Fibroblast of skin of abdomen (primary cell): Measurements from ENCODE around the gene OTX1. TPM values are rescaled to one million over a fixed set of nuclear protein-coding genes. Genes with fewer than 3 reads are reported as not detected.
"Not testable (repeated sequence)": the region's sequence is repeated elsewhere in the genome, so short reads cannot be mapped to it uniquely, and the experiment has no call there.

ENCODE experiments used
- DNase-seq: peaks from one replicate; pipeline ENCODE4 v3.0.0-alpha.2; 2013
- polyA plus RNA-seq, 2 experiments: library from polyadenylated mRNA; unstranded; fragments of 120-200 nt; gene quantifications; one replicate each; pipeline ENCODE4 v1.2.1, GENCODE V29; 2013; ENCODE audit not compliant: insufficient read length in 2 of 2

OTX1 gene
- polyA plus RNA-seq (2013, experiment 1 of 2; ENCODE audit: insufficient read length), result not detected
- 0.10 TPM for polyA plus RNA-seq (2013, experiment 2 of 2; ENCODE audit: insufficient read length)

DNA sequence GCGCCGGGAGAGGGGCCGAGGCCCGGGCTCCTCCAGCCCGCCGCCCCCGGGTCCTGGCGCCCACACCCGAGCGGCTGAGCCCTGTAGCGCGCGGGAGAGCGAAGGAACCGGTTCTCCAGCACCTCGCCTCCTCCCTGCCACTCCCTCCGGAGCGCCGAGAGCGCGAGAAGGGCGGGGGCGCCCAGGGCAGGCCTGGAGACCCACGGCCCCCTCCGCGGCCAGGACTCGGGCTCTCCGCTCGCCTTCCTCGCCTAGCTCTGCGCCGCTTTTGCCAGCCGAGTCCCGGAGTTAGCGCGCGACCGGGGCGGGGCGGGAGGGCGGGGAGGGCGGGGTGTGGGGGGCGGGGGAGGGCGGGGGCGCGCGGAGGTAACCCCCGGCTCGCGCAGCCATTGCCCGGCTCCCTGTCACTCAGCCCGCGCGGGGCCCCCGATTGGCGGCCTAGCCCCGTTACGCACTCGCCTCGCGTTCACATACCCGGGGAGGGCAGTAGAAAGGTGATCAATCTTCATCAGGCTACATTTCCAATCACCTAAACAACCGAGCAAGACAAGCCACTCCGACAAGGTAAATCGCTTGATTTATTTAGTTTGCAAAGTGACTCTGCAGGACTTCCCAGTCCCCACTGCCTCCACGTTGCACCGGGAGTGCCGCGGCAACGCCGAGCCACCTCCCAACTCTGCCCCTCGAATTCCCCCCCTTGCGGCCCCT lies at the start of gene OTX1:
Gene OTX1 (plus strand): TSS at position 497 of the 708 bp plus-strand sequence. CDS start 2,161 bp downstream, outside the sequence.
- DNase-seq, result no peak

DNA sequence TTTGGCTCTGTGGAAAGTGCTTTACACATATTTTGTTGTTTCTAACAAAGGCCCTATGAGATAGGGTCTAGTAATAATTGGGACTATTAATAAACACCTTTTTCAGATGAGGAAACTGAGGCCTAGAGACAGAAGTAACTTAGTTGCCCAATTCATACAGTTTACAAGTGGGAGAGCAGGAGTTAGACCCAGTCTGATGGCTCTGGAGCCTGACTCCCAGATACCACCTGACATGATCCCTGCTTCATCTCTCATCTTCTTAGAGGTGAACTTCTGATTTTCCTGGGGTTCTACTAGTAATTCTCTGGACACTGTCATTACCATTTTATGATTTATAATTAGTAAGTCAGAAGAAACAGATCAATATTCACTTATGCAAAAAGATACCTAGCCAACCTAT lies 49.1 kb upstream of the OTX1 start:
- no peak for DNase-seq

DNA sequence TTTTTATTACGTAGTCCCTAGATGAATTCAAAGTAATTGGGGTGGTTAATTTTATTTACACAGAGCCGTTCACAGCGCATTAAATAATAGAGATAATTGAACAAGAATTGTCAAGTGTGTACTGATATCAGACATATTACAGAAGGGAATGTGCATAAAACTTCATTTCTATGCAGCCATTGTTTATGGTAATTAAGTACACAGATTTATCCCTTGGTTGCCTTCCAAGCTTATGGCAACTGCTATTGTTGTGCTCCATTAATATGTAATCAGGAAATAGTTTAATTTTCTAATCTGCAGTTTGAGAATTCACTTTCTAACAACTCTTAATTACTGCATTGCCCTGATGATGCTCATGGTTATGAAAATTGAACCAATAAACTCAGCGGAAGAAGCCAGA lies 47.3 kb upstream of the OTX1 start:
- DNase-seq, result no peak

DNA sequence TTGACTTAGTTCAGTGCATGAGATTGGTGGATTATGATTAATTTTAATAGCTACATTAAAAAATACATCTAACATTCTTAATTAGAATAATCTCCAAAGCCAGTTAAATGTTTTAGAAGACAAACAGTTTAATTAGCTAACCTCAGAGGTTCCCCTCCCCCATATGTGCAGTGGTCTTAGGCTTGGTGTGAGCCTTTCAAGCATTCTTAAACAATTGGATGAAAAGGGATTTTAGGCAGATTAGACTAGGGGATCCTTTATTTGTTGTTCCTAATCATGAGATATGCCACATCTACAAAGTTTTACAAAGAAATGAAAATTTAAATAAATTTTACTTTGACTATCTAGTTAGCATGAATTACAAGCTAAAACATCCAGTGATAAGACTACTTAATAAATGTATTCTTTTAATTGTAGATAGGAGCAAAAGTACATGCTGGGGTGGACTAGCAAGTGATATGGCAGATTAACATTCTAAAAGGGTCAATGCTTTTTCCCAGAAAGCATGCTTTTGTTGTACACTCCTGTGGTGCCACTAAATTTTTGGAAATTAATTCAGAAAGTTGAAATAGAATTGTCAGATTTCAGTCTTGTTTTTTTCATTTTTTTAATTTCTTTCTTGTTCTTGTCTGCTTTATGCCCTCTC lies 42.7 kb upstream of the OTX1 start:
- DNase-seq, result no peak

DNA sequence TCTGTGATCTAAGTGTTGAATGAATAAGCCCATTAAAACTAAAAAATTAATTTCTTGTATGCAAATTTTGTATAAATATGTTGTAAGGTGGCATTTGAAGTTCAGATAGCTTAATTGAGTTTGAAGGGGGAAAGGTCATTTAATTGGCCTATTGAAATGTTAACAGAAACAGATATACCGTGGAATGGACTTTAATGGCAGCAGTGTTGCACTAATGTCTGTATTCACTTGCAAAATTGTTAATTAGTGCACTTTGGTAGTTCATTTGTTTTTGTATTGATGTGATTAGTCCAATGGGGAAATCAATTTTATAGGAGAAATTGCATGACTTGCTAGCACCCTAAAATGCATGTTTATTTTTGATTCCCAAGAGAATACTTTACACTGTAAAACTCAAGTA lies 41.8 kb upstream of the OTX1 start:
- DNase-seq, result no peak

DNA sequence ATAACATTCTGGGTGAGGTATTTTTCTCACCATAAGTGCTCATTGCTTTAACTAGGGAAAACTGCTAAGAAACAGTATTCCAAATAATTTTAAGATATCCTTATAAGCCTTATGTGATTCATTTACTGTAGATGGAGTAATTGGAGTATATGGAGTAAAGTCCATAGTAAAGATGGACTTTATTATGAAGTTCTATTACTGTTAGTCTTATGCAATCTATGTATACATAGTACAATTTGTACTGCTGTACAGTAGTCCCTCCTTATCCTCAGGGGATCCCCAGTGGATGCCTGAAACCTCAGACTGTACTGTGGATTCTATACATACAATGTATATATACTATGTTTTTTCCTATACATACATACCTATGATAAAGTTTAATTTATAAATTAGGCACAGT lies 41.1 kb upstream of the OTX1 start:
- DNase-seq, result no peak

DNA sequence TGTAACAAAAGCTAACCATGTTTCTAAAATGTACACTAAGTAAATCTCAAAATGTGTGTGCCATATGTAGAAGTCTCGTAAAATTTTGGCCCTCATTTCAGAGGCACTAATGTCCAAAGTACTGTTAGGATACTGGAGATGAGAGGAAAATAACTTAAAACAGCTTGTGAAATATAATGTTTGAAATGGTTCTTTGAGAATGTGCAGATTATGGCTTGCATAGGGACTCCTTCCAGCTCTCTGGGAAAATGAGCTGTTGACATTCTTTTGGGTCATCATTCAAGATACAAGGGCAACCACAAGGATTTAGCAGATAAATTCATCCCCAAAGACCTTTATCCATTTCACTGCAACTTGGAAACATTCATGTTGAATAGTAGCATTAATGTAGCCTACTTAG lies 38.1 kb upstream of the OTX1 start:
- DNase-seq, result peak; percentile 74

DNA sequence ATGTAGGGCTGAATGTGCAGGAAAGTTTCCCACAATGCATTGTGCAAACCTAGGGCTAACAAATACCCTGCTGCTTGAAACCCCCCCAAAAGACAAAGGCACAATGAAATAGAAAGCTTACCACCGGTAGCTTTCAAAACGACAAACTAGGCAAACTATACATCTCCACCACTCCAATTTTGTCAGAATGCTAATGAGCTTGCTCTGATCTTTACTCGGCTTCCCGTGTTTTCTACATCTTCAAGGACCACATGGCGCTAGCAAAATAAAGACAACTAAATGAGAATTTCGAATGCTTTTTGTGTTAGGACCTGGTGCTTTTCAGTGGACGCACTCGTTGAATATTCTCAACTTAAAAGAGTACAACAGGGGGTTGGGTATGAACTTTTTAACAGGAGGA lies 37.2 kb upstream of the OTX1 start:
- DNase-seq, result no peak

DNA sequence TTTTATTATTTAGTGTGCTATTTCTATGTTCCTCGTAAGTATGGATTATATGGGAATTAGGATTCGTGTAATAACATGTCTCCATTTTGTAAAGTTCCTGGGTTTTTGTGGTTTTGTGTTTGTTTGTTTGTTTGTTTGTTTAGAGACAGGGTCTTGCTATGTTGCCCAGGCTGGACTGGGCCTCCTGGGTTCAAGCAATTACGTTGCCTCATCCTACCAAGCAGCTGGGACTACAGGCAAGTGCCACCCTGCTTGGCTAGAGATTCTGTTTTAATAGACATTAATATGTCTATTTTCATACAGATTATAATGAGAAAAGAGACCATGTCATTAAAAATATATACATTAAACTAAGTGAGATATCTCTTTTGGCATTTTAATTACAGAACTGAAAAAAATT lies 35.2 kb upstream of the OTX1 start:
- no peak for DNase-seq

DNA sequence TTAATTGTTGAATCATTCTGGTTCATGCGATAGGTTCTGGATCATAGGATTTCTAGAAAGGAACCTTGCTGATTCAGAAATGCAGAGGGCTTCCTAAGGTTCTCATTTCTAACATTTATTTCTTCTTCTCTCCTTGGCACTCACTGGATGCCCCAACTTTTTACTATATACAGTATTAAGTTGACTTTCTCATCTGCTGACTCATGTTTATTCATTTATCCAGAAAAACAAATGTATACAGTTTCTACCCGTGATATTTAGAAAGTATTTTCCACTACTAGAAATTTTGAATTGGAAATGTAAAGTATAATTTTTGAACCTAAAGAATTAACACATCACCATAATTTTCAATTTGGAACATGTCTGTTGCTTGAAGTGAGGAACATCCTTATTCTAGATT lies 32.2 kb upstream of the OTX1 start:
- DNase-seq, result no peak

DNA sequence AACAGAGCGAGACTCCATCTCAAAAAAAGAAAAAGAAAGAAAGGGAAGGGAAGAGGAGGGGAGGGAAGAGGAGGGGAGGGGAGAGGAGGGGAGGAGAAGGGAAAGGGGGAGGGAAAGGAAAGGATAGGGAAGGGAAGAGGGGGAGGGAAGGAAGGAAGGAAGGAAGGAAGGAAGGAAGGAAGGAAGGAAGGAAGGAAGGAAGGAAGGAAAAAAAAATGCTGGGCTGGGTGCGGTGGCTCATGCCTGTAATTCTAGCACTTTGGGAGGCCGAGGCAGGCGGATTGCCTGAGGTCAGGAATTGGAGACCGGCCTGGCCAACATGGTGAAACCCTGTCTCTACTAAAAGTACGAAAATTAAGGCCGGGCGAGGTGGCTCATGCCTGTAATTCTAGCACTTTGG lies 30.9 kb upstream of the OTX1 start:
- not testable (repeated sequence) for DNase-seq

DNA sequence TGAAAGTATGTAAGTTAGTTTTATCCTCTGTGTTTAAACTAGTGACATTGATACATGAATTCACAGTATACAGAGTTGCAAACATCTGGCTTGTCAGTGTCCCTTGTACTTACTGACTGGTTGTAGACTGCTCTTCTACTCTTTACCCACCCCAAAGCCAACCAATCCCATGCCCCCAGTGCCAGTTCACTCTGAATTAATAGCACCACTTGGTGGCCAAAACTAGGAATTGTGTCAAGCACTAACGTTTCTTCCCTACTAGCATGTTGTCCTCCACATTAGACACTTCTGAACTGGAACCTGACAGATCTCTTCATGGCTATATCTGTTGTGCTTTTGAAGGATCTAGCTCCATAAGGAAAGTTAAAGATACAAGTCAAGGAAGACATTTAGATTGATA lies 27.2 kb upstream of the OTX1 start:
- DNase-seq, result peak; percentile 24

DNA sequence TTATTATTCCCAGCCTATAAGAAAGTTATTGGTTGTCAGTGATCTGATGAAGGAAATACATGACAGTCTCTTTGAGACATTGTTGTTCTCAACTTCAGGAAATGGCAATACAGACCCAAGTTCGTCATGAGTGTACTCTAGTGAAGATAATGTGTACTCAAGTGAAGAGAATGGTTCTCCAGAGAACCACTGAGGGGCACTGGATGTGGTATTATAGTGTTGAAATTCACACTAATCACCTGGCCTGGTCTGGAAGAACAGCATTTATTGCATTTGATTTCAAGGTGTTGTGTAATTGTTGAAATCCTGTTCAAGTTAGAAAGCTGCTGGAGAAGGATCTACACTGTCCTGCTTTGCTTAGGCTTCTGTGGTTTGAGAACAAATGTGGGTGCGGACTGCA lies 23.4 kb upstream of the OTX1 start:
- DNase-seq, result no peak

DNA sequence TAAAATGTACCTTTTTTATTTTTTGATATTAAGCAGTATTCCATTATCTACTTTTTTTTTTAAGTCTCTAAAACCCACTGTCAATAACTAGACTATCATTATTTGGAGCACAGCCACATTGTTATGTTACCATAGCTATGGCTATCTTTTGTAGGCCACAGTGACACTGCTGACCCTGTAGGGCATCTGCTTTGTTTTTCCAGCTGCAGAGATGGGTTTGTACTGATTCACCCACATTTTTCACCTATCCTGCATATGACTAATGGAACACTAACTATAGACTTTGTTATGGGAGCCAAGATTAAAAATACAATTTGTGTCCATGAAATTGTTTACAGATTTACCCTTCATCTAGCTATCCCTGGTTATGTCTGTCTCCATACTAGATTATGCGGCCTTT lies 21.6 kb upstream of the OTX1 start:
- no peak for DNase-seq

DNA sequence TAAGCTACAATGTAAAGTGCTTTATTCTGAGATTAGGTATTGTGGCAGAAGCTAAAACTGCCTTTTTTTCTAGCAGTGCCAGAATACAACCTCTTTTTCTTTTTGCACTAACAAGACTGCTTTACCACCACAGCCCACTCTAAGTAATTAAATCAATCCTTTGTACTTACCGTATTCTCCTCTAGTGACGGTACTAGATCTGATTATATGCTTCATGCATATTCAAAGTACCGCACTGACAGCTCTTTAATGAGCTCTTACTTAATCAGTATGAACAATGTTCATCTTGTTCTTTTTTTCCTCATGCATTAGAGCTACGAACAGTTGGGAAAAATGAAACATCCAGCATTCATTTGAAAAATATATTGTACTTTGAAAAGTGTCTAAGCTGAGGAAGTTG lies 16.1 kb upstream of the OTX1 start:
- DNase-seq, result no peak

DNA sequence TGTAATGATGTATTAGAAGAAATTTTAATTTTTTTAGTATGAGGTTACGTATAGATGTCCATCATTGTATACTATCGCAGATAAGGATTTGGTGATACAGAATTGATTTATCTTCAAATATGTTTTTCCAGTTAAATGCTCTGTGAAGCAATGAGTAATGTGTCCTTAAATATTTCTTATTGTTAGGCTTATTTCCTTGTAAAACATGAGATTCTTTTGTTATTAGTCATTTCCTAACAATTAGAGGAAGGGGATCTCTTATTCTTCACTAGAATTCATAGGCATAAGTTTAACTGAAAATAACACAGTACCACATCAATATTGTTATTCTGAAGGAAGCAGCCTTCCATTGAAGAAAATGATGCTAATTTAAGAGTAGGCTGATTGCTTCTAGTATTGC lies 15.5 kb upstream of the OTX1 start:
- DNase-seq, result no peak

DNA sequence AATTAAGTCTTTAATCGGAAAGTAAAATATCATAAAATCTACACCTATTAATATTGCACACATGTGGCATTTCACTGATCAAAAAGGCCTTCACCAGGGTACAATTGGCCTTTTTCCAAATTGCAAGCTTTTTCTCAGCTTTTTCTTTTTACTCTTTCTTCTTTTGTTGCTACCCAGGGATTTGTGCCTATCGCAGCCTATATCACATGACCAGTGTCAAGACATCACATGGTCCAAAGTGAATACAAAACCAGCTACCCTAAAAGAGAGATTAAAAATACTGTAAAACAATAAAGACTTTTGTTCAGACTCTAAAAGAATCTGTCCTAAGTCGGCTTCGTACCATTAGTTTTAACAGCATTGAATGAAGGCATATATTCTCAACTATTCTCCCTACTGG lies 15.0 kb upstream of the OTX1 start:
- DNase-seq, result no peak

DNA sequence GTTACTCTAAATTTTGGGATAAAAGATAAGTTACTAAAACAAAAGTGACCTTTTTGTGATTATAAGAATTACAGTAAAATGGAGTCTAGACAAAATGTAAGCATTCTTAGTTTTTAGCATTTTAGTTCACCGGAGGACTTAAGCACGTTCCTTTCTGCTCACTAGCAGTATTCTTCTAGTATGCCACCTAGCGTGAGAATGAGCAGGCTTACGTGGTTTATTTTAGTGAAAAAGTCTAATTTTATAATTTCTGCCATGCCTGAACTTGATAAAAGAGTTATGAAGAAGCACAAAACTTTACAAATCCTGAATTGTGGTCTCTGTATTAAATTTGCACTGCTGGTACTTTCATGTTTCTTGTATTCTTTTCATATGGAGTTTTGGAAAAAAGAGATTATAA lies 12.6 kb upstream of the OTX1 start:
- DNase-seq, result no peak

DNA sequence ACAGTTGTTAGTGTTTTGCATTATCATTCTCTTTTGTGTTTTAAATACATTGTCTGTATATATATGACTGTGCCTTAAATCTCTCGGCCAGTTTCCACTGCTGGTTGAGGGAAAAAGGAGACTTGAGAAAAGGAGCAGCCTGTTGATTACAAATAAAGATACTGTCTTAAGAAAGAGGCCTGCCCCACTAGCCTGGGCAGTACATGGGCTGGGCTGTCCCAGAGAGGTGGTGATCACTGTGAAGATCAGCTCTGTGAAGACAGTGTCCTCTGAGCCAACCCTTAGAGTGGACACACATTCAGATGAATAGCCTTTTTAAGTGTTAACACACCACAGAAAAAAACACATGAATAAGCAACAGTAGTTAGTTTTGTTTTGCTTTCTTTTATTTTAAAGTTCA lies 10.0 kb upstream of the OTX1 start:
- DNase-seq, result no peak

DNA sequence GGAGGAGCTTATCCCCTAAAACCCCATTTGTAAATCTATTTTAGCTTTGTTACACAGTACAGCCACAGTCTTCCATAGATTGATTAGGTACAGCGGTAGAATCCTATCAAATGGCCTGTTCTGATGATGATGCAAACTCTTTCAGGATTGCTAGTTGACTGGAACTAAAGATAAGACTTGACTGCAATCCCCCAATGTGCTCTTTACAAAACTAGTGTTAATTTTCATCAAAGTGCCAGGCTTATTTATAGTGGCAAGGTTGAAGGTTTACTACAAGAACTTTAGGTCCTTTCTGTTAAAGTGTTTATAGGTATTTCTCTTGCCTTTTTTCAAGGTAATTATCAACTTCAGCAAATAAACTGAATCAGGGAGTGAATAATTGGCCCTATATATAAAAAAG lies 9.0 kb upstream of the OTX1 start:
- no peak for DNase-seq

DNA sequence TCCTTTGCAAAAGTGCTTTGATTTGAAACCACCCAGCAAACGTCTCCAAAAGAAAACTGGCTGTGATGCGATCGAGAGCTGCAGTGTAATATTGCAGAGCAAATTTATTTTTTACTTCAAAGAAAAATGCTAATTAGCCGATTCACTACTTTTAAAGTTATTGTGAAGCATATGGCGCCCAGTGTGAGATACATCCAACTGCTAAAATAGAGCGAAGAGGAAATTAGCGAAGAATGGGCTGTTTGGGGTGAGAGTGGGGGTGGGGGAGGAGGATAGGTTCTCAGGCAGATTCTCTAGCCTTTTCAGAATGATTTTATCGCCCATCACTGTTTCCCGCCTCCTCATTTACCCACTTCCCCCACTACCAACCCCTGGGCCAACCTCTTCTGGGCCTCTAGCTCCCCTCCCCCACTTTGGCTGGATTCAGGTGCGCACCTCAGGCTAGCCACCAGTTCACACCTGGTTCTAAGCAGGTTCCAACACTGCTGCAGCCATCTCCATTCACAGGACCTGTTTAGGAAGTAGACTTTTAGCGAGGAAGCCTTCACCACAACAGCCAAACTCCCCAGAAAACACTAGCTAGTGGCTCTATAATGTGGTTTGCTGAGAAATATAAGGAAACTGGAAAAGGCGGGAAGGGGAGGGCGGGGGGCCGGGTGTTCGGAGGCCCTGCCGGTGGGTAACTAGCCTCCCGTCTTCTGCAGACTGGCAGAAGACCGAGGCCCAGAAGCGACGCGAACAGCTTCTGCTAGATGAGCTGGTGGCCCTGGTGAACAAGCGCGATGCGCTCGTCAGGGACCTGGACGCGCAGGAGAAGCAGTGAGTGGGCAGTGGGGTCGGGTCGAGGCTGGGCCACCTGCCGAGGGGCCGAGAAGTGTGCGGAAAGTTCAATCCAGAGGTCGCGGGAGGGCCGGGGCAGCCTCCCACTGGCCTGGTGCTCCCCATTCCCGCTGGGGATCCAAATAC lies 6.0 kb upstream of the OTX1 start:
- DNase-seq, result no peak

DNA sequence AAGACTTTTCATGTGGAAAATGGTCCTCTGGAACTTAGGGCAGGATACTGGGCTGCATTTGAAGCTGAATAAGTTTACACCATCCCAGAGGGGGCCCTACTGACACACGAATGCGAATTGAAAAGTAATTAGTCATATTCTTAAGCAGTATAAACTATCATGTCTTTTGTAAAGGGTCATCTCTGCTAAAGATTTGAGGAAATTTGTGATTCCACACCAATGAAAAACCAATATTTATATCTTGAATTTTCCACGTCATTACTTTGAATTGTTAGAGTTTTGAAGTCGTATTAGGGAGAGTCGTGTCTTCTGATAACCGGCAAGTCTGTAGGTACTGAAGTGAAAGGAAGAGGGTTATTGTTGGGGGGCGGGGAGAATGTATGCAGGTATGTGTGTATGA lies 4.1 kb upstream of the OTX1 start:
- no peak for DNase-seq

DNA sequence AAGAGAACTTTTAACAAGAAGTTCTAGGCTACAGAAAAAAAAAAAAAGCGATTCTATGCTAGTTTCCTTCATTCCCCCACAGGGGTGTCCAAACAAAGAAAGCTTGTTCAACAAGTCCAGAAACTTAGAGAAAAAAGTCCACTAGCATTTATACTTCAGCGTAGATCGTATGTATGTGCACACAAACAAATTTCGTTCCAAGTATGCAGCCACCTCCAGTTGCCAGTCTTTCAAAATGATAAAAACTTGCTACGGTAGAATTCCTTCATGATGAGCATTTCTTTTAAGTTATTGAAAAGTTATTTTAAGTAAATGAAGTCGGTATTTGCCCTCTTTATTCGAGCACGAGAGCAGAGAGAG lies 3.7 kb upstream of the OTX1 start:
- DNase-seq, result no peak
